CD4-positive, alpha-beta memory T cell (primary cell): ENCODE results near the gene GCLC. TPM values are rescaled to one million over a fixed set of nuclear protein-coding genes. Genes with fewer than 3 reads are reported as not detected.

Source experiments
- polyA plus RNA-seq, 2 donors: library from polyadenylated mRNA; unstranded; fragments of 300-500 nt; fragmentation: Illumina TruSeq; gene quantifications; one replicate each; pipeline ENCODE4 v1.2.3, GENCODE V29; 2021
- total RNA-seq, 2 experiments: library from RNA; stranded (reverse); gene quantifications; one replicate each; pipeline ENCODE4 v1.2.3, GENCODE V29; 2021

Gene GCLC
- total and polyA plus RNA-seq, 4 experiments from 2014 or later = 8.8 to 40.9 (median 25.0) TPM

Other genes with a start within 250 kb of the GCLC start
- gene ELOVL5, start 196.2 kb downstream of the GCLC start, total RNA-seq = 100 to 1,000 TPM; 108 to 111 TPM
- gene ELOVL5, start 196.2 kb downstream of the GCLC start, polyA plus RNA-seq = 100 to 1,000 TPM; 108 to 125 TPM
- gene KLHL31, start 120.7 kb upstream of the GCLC start, total RNA-seq = under 1 TPM; 0.49 to 0.91 TPM
- gene KLHL31, start 120.7 kb upstream of the GCLC start, polyA plus RNA-seq = not detected
- 1 to 10 TPM; 4.6 to 5.2 TPM for gene LRRC1, start 249.9 kb upstream of the GCLC start, total RNA-seq
- gene LRRC1, start 249.9 kb upstream of the GCLC start, polyA plus RNA-seq = 1 to 10 TPM; 2.2 to 2.8 TPM